Caco-2 (cell line): ENCODE data around the gene TIMP2. TPM values are rescaled to one million over a fixed set of nuclear protein-coding genes. Genes with fewer than 3 reads are reported as not detected.

Experiments
- BruUV-seq: library from RNA; stranded (reverse); fragments of 400-500 nt; replicated peaks from 2 replicates; lab custom pipeline; 2021; lab: Mats Ljungman, UMichigan
- CTCF ChIA-PET: fragments of 300-600 bp; sonication (Branson Sonifier 250); formaldehyde crosslinking; loops from one replicate; lab custom pipeline; 2022; ENCODE audit warnings: antibody characterized with exemption; lab: Charles Lee
- POLR2A ChIA-PET: fragments of 300-600 bp; sonication (Branson Sonifier 250); formaldehyde crosslinking; loops from one replicate; lab custom pipeline; 2022; ENCODE audit warnings: antibody characterized with exemption; lab: Charles Lee
- DNase-seq, 2 experiments: peaks; one replicate each; pipeline versions ENCODE4 v3.0.0 to v3.0.0-alpha.2; 2020 to 2022
- H3K27me3 ChIP-seq: replicated peaks from 2 replicates; pipeline ENCODE4 v1.6.0; 2011; ENCODE audit warnings: low read length; ENCODE audit not compliant: control insufficient read depth, insufficient read depth
- H3K36me3 ChIP-seq: 2 replicates; pipeline ENCODE4 v1.5.1; 2011; ENCODE audit warnings: low read length; ENCODE audit not compliant: control insufficient read depth, insufficient read depth
- H3K4me1 ChIP-seq: fragments of 250-450 bp; sonication (Bioruptor Pico); 2 replicates; pipeline ENCODE4 v1.5.1; 2020; ENCODE audit warnings: mild to moderate bottlenecking
- H3K4me3 ChIP-seq: 2 replicates; pipeline ENCODE4 v1.5.1; 2011; ENCODE audit warnings: low read depth, mild to moderate bottlenecking, control low read depth, low read length
- H3K9me3 ChIP-seq: fragments of 250-450 bp; sonication (Bioruptor Pico); 2 replicates; pipeline ENCODE4 v1.5.1; 2020; ENCODE audit warnings: mild to moderate bottlenecking, moderate library complexity
- H3K27ac Mint-ChIP-seq: one replicate; pipeline ENCODE4 v1.8.0; 2022; ENCODE audit warnings: mixed read lengths; ENCODE audit not compliant: unreplicated experiment
- H3K27me3 Mint-ChIP-seq: one replicate; pipeline ENCODE4 v1.8.0; 2022; ENCODE audit warnings: mixed read lengths; ENCODE audit not compliant: insufficient read depth, unreplicated experiment
- H3K36me3 Mint-ChIP-seq: one replicate; pipeline ENCODE4 v1.8.0; 2022; ENCODE audit warnings: mild to moderate bottlenecking, mixed read lengths; ENCODE audit not compliant: insufficient read depth, unreplicated experiment
- H3K4me1 Mint-ChIP-seq: one replicate; pipeline ENCODE4 v1.8.0; 2022; ENCODE audit warnings: low read depth, mixed read lengths; ENCODE audit not compliant: unreplicated experiment
- H3K4me3 Mint-ChIP-seq: one replicate; pipeline ENCODE4 v1.8.0; 2022; ENCODE audit warnings: mild to moderate bottlenecking, moderate library complexity, mixed read lengths; ENCODE audit not compliant: unreplicated experiment
- H3K9me3 Mint-ChIP-seq: one replicate; pipeline ENCODE4 v1.8.0; 2022; ENCODE audit warnings: mixed read lengths; ENCODE audit not compliant: unreplicated experiment
- CTCF ChIP-seq, 2 experiments: fragments of 200-600 bp in 1 of 2; IDR thresholded peaks; 1 replicate in 1 of 2; 2 replicates in 1 of 2; pipeline versions ENCODE4 v1.5.1 to v1.8.0; 2011 to 2022; ENCODE audit warnings: antibody characterized with exemption in 1 of 2, control low read depth in 1 of 2, inconsistent platforms in 1 of 2, low read depth in 1 of 2, low read length in 1 of 2, mild to moderate bottlenecking in 1 of 2, moderate library complexity in 1 of 2; ENCODE audit not compliant: insufficient read depth in 1 of 2, severe bottlenecking in 1 of 2, unreplicated experiment in 1 of 2
- intact Hi-C: fragments of 100-400 bp; cut with micrococcal nuclease; formaldehyde crosslinking; loops from one replicate; pipeline ENCODE4 v1.10.0; 2022; ENCODE audit not compliant: unreplicated experiment
- total RNA-seq: library from RNA; stranded (reverse); gene quantifications from 2 replicates; pipeline ENCODE4 v1.2.3, GENCODE V29; 2022

TIMP2 gene
- total RNA-seq, 1 experiment from 2014 or later = 70.1 TPM

DNA sequence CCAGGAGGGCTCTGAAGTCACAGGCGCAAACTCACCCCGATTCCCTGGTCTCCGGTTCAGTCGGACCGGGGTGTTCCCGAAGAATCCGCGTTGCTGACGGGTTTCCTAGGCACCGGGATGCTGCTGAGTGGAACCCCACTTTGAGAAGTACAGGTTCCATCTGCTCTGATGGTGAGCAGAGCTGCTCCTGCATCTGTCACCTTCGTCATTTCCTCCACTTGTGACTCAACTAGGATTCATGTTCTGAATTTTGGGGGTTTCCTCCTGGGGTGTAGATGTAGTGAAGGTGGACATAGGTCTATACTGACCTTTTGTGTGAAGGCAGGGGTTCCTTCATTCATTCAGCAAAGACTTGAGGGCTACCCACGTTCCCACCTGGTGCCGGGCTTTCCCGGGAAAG, 29.5 kb upstream of the TIMP2 start:
- no peak for DNase-seq
- Mint-ChIP-seq H3K4me3 (no peak overlapping the region), H3K27me3 (no peaks in the 10 kb centered on the region), H3K27ac (no peak overlapping the region), H3K9me3 (no peaks in the 10 kb centered on the region), H3K36me3 (no peaks in the 10 kb centered on the region), H3K4me1 (peaks cover 7% of the 10 kb centered on the region)
- H3K4me1 ChIP-seq = peaks cover 10% of the 10 kb centered on the region
- H3K36me3 ChIP-seq = no peaks in the 10 kb centered on the region
- H3K4me3 ChIP-seq = no peak overlapping the region
- POLR2A ChIA-PET = no interaction called here
- H3K27me3 ChIP-seq = no peaks in the 10 kb centered on the region
- no TSS peak for BruUV-seq
- peaks cover 18% of the 10 kb centered on the region for H3K9me3 ChIP-seq
- no peak for TF ChIP-seq CTCF (IDR thresholded peaks at IDR 0.05; ENCODE audit: insufficient read depth in 1 of 2, low read depth in 1 of 2, low read length in 1 of 2, severe bottlenecking in 1 of 2, unreplicated experiment in 1 of 2)
- CTCF ChIA-PET = interaction anchor here (0.5 kb wide), 1 partner anchor 89 kb away, joined by 5 read pairs; no protein-coding TSS in a partner anchor
- intact Hi-C loops = no loop called here

- POLR2A ChIA-PET = no interaction called here
- Histone ChIP-seq H3K36me3 (no peaks in the 10 kb centered on the region), H3K27me3 (no peaks in the 10 kb centered on the region), H3K4me1 (peaks cover 5% of the 10 kb centered on the region), H3K4me3 (no peak overlapping the region), H3K9me3 (peaks cover 18% of the 10 kb centered on the region)
- H3K4me3 Mint-ChIP-seq = no peak overlapping the region
- TF ChIP-seq CTCF (IDR thresholded peaks at IDR 0.05; ENCODE audit: insufficient read depth in 1 of 2, low read depth in 1 of 2, low read length in 1 of 2, severe bottlenecking in 1 of 2, unreplicated experiment in 1 of 2) = no peak
- H3K27ac Mint-ChIP-seq = no peak overlapping the region
- H3K4me1 Mint-ChIP-seq = peaks cover under 1% of the 10 kb centered on the region
- no TSS peak for BruUV-seq
- no peak for DNase-seq
- CTCF ChIA-PET = interaction anchor here (0.6 kb wide), 1 partner anchor 9 kb away, joined by 5 read pairs; no protein-coding TSS in a partner anchor
- intact Hi-C loops = no loop called here
- H3K9me3 Mint-ChIP-seq = no peaks in the 10 kb centered on the region
- H3K36me3 Mint-ChIP-seq = no peaks in the 10 kb centered on the region
- no peaks in the 10 kb centered on the region for H3K27me3 Mint-ChIP-seq
Measured at GRCh38 chr17:78953356-78954350, 28.5 kb upstream of the TIMP2 start.

- no peaks in the 10 kb centered on the region for H3K27me3 ChIP-seq
- Mint-ChIP-seq H3K27me3 (no peaks in the 10 kb centered on the region), H3K27ac (no peak overlapping the region), H3K4me3 (no peak overlapping the region), H3K9me3 (no peaks in the 10 kb centered on the region), H3K4me1 (no peaks in the 10 kb centered on the region), H3K36me3 (no peaks in the 10 kb centered on the region)
- H3K4me1 ChIP-seq = no peaks in the 10 kb centered on the region
- TF ChIP-seq CTCF (IDR thresholded peaks at IDR 0.05; ENCODE audit: insufficient read depth in 1 of 2, low read depth in 1 of 2, low read length in 1 of 2, severe bottlenecking in 1 of 2, unreplicated experiment in 1 of 2) = no peak
- DNase-seq = no peak
- no TSS peak for BruUV-seq
- H3K36me3 ChIP-seq = no peaks in the 10 kb centered on the region
- CTCF ChIA-PET = no interaction called here
- peaks cover 18% of the 10 kb centered on the region for H3K9me3 ChIP-seq
- H3K4me3 ChIP-seq = no peak overlapping the region
- POLR2A ChIA-PET = no interaction called here
- intact Hi-C loops = no loop called here
Measured at GRCh38 chr17:78952706-78953105, 27.5 kb upstream of the TIMP2 start.
